ENCODE data around the gene HIRA.
A peak's percentile ranks its signal among the peaks of the same experiment; 100 is the strongest.
"Not testable (repeated sequence)": the region's sequence is repeated elsewhere in the genome, so short reads cannot be mapped to it uniquely, and the experiment has no call there.

The HIRA gene

DNA sequence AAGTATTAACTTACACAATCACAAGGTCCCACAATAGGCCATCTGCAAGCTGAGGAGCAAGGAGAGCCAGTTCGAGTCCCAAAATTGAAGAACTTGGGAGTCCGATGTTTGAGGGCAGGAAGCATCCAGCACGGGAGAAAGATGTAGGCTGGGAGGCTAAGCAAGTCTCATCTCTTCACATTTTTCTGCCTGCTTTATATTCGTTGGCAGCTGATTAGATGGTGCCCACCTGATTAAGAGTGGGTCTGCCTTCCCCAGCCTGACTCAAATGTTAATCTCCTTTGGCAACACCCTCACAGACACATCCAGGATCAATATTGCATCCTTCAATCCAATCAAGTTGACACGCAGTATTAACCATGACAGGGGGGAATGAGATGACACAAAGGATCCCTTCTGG is 101.3 kb downstream of the HIRA start:
- not testable (repeated sequence) for DNase-seq (ENCODE audit: low read depth in 2 of 2)

DNA sequence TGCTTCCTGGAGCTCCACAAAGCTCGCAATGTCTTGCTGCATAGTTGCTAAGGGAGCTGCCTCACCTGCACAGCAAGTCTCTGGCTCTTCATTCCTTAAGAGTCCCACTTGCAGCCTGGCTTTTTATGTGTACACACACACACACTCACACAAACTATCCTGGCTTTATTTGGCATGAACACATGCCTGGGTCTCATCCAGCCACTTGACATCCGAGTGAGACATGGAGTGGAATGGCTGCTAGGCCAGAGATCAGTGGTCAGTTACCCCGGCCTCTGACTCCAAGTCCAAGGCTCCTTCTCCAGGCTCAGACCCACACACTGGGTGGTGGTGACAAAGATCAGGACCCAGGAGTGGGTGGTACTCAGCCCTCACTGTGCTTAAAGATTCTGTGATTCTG is 102.1 kb downstream of the HIRA start:
- DNase-seq (ENCODE audit: low read depth in 2 of 2) = no peak

DNA sequence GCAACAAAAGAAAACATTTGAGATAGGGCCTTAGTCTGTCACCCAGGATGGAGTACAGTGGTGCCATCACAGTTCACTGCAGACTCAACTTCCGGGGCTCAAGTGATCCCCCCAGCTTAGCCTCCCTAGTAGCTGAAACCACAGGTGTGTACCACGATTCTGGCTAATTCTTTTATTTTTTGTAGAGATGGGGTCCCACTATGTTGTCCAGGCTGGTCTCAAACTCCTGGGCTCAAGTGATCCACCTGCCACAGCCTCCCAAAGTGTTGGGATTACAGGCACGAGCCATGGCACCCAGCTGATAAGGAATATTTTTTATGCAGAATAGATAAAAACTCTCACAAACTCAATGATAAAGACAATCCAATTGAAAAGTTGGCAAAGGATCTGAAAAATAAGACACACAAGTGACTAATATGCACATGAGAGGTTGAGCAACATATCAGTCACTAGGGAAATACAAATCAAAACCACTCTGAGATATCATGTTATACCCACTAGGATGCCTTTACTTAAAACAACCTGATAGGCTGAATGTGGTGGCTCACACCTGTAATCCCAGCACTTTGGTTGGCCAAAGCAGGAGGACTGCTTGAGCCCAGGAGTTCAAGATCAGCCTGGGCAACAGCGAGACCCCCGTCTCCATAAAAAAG is 106.1 kb downstream of the HIRA start:
- DNase-seq (ENCODE audit: low read depth in 2 of 2) = no peak

DNA sequence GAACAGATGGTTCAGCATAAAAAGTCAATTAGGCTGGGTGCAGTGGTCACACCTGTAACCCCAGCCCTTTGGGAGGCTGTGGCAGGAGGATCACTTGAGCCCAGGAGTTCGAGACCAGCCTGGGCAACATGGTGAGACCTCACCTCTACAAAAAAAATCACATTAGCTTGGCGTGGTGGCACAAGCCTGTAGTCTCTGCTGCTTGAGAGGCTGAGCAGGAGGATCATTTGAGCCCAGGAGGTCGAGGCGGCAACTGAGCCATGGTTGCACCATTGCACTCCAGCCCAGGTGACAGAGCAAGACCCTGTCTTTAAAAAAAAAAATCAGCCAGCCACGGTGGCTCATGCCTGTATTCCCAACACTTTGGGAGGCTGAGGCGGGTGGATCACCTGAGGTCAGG is 108.1 kb downstream of the HIRA start:
- not testable (repeated sequence) for DNase-seq (ENCODE audit: low read depth in 2 of 2)

DNA sequence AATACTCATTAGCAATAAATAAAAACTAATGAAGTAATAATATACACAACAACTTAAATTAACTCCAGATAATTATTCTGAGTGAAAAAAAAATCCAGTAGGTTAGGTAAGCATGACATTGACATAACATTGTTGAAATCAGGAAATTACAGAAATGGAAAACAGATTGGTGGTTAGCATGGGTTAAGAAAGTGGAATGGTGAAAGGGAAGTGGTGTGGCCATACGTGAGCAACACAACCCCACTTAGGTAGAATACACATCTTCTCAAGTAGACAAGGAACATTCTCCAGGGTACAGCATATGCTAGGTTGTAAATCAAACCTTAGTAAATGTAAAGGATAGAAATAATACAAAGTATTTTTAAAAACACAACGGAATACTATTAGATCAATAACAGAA is 109.8 kb downstream of the HIRA start:
- no peak for DNase-seq (ENCODE audit: low read depth in 2 of 2)

DNA sequence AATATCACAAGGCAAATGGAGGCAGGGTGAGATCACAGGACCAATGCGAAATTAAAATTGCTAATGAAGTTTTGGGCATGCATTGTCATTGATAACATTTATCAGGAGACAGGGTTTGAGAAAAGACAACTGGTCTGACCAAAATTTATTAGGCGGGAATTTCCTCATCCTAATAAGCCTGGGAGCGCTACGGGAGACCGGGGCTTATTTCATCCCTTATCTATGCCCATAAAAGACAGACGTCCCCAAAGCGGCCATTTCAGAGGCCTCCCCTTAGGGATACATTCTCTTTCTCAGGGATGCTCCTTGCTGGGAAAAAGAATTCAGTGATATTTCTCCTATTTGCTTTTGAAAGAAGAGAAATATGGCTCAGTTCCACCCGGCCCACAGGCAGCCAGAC is 111.4 kb downstream of the HIRA start:
- not testable (repeated sequence) for DNase-seq (ENCODE audit: low read depth in 2 of 2)

DNA sequence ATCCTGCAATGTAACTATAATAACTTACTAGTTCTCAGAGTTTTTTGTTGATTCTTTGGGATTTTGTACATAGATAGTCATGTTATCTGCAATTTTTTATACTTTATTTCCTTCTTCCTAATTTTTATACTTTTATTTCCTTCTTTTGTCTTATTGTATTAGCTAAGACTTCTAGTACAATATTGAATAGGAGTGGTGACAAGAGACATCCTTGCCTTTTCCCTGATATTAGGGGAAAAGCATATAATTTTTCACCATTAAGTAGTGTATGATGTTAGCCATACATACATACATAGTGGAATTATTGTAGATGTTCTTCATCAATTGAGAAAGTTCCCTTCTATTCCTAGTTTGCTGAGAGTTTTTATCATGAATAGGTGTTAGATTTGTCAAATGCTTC is 112.3 kb downstream of the HIRA start:
- DNase-seq (ENCODE audit: low read depth in 2 of 2) = no peak

DNA sequence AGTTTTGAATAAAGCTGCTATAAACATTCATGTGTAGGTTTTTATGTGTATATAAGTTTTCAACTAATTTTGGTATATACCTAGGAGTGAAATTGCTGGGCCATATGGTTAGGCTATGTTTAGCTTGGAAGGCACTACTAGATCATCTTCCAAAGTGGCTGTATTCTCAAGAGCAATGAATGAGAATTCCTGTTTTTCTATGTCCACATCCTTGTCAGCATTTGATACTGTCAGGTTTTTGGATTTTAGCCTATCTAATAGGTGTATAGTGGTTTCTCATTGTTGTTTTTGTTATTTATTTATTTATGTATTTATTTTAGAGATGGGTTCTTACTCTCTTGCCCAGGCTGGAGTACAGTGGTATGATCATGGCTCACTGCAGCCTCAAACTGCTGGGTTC is 113.7 kb downstream of the HIRA start:
- DNase-seq (ENCODE audit: low read depth in 2 of 2) = no peak

DNA sequence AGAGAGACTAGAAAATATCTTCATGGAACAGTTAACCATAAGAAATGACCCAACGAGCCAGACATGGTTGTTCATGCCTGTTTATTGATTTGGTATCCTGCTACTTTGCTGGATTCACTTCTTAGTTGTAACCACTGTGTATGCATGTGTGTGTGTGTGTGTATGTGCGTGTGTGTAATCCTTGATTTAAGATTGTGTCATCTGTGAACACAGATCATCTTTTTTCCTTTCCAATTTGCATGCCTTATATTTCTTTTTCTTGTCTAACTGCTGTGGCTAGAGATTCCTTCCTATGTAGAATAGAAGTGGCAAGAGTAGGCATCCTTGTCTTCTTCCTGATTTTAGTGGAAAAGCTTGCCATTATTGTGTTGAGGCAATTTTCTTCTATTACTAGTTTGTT is 123.7 kb downstream of the HIRA start:
- no peak for DNase-seq (ENCODE audit: low read depth in 2 of 2)

DNA sequence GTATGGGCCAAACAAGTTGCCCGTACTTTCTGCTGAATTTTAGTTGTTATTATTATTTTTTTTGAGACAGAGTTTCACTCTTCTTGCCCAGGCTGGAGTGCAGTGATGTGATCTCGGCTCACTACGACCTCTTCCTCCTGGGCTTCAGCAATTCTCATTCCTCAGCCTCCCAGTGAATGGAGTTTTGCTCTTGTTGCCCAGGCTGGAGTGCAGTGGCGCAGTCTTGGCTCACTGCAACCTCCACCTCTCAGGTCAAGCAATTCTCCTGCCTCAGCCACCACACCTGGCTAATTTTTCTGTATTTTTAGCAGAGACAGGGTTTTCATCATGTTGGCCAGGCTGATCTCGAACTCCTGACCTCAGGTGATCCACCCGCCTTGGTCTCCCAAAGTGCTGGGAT is 125.0 kb downstream of the HIRA start:
- DNase-seq (ENCODE audit: low read depth in 2 of 2) = not testable (repeated sequence)

DNA sequence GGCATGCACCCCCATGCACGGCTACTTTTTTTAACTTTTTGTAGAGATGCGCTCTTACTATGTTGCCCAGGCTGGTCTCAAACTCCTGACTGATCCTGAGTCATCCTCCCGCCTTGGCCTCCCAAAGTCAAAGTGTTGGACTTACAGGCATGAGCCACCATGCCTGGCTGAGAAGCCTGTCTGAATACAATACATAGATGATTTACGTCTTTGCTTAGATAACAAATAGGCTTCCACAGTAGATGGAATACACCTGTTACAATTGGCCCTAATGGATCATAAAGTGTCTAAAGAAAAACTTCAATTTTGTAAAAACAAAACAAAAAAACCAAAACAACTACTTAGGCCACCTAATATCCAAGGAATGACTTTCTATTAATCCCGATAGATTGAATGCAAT is 127.0 kb downstream of the HIRA start:
- DNase-seq (ENCODE audit: low read depth in 2 of 2) = no peak

DNA sequence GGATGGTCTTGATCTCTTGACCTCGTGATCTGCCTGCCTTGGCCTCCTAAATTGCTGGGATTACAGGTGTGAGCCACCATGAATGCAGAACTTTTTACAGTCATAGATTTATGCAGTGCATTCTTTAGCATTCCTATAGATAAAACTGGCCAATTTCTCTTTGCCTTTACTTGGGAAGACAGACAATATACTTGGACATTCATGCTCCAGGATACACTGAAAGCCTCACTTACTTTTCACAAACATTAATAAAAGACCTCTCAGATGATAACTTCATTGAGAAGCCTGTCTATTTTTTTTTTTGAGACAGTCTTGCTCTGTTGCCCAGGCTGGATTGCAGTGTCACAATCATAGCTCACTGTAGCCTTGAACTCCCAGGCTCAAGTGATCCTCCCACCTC is 127.7 kb downstream of the HIRA start:
- no peak for DNase-seq (ENCODE audit: low read depth in 2 of 2)

DNA sequence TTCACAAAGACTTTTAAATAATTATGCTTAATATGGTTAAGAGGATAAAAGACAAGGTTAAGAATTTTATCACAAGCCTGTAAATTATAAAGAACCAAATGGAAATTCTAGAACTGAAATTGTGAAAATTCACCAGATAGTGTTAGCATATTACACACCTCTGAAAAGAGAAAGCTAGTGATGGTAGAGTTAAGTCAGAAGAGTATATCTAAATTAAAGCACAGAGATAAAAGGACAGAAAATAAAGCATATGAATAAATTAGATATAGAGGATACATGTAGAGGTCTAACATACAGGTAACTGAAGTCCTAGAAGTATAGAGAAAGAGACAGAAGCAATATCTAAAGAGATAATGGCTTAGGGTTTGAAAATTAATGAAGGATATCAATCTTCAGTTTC is 135.8 kb downstream of the HIRA start:
- DNase-seq (ENCODE audit: low read depth in 2 of 2) = no peak

DNA sequence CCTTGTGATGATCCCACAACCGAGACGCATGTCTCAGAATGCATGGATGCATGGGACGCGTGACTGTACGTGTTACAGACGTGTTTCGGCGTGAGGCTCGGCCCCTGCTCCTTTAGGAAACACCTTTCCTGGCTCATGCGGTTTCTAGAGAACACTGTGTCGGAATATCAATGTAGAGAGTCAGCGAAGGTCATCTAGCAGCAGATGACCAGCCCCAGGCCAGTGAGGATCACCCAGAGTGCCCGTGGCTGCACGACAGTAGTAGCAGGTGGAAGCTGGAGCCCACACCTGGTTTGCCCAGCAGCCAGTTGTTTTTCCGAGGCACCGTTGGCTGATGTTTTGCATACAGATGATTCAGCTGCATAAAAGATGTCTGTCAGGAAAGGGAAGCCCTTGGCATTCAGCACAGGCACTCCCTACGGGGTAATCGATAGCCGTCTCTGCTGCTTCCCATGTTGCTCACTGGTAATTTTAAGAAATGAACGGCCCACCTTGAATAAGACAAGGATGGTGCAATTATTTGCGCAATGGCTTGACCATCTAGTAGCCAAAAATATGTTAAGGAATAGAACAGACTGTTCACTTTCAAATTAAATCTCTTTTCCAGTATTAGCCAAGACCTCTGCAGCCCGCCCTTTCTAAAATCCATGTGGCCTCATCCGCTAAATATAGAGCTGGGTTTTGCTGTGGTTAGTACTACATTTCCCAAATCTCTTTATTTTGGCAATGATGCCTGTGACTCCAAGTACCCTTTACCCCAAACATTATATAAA is 138.9 kb downstream of the HIRA start:
- no peak for DNase-seq (ENCODE audit: low read depth in 2 of 2)

DNA sequence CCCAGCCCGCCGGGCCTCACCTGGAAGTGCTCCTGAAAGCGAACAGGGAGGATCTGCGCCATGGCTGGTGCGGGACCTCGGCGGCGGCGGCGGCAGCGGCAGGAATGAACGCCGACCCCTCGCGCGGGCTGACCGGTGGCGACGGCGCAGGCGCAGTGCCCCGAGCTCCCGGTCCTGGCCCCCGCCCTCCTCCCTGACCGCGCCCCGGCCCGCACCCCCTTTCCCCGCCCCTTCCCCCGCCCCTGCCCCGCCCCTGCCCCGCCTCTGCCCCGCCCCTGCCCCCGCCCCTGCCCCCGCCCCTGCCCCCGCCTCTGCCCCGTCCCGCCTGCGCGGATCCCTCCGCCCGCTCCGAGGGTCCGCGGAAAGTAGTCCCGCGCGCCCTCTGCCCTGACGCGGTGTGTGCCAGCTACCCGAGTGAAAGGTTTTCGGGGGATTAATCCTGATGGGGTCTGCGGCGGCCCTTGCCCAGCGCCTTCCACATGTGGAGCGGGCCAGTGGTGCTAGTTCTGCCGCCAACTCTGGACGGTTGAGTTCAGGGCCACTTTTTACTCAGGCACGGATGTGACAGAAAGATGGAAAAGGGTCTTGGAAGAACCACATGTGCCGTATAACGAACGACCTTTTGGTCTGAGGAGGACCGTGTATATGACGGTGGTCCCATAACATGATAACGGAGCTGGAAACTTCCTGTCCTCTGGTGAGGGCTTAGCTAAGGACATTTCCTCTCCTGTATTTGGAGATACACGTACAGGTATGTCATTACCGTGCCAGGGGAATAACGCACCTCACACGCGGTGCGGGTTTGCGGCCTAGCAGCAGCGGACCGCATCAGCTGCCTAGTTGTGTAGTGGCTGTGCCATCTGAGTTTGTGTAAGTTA is 139.7 kb downstream of the HIRA start, which contains the start of gene CLTCL1:
TSS of gene CLTCL1 (minus strand) at position 140 of the 878 bp plus-strand sequence. CDS start at position 62, 78 bp downstream.
- DNase-seq (ENCODE audit: low read depth in 2 of 2) = peak; percentile 61 to 66

DNA sequence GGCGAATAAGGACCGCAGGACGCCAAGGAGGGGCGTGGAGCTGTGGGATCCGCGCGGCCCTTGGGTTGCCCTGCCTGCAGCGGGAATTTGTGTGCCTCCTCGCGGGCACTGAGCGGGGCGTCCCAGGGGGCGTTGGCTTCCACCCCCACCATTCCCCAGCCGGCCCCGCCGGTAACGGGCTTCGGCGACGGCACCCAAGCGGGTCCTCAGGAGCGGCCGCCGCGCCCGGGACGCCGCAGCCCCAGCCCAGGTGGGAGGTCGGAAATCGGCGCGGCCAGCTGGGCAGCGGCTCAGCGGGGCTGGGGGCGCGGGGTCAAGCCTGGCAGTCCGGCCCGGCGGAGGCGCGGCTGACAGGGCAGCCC is 140.3 kb downstream of the HIRA start:
- DNase-seq (ENCODE audit: low read depth in 2 of 2) = peak; percentile 8 to 20

DNA sequence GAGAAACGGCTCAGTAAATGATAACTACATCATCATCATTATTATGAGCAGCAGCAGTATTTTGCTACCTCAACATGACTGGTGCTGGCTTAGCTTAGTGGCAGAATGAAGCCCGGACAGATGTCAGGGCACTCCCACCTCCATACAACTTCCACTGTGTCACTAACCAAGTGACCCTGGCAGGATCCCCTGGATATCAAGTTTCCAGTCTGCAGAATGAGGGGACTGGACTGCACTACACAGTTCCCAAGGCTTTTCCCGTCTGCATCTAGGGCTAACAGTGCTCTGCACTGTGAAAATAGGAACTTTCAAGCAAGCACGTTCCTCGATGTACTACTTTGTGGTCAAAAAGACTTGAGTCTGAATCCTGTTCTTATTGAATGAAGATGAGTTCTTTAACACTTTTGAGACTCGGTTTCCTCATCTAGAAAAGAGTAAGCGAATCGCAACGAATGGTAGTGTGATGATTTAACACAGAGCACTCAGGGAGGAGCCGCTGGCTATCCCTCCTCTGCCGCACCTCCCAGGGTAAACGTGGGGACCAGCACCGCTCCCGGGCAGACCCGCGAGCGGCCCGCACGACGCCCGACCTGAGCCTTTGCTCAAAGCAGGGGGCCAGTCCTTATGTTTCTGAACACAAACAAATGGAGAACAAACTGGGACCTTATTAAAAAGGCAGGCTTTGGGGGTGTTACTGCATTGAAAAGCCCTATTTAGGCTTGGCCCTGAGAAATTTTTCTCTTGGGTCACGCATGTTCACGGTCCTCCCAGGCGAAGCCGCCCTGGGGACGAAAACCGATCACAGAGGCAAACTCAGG is 140.9 kb downstream of the HIRA start:
- no peak for DNase-seq (ENCODE audit: low read depth in 2 of 2)

DNA sequence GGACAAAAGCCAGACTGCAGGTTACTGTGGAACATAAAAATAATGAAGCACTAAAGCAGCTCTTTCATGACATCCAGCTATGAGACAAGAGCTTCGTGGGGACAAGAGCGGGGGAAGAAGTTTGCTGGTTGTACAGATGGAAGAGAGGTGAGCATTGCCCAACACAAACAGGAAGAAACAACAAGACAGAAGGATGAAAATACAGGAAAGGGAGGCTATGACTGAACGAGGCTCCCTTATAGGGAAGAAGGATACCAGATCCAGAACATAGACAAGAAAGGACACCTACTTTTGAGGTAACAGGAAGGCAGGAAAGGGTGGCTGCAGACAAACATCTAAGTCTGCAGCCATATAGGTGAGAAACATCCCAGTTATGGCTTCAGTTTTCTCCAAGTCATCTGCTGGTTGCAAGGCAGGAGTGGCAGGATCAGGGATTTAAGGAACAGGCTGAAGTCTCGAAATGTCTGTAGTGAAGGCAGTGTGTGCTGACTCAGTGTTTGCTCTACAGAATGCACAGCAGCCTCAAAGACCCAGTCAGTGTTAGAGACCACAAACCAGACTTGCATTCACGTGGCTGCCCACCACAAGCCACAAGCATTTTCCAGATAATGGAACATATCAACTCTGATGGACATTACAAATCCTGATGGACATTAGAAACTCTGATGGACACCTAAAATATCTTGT is 141.9 kb downstream of the HIRA start:
- DNase-seq (ENCODE audit: low read depth in 2 of 2) = no peak

DNA sequence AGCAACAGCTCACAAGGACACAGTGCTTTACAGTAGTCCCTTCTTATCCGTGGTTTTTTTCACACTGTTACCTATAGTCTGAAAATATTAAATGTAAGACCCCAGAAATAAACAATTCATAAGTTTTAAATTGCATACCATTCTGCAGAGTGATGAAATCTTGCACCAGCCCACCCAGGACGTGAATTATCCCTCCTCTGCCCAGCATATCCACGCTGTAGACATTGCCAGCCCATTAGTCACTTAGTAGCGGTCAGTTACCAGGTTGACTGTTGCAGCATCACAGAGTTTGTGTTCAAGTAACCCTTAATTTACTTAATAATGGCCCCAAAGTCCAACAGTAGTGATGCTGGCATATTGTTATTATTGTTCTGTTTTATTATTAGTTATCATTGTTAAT is 143.6 kb downstream of the HIRA start:
- DNase-seq (ENCODE audit: low read depth in 2 of 2) = no peak

DNA sequence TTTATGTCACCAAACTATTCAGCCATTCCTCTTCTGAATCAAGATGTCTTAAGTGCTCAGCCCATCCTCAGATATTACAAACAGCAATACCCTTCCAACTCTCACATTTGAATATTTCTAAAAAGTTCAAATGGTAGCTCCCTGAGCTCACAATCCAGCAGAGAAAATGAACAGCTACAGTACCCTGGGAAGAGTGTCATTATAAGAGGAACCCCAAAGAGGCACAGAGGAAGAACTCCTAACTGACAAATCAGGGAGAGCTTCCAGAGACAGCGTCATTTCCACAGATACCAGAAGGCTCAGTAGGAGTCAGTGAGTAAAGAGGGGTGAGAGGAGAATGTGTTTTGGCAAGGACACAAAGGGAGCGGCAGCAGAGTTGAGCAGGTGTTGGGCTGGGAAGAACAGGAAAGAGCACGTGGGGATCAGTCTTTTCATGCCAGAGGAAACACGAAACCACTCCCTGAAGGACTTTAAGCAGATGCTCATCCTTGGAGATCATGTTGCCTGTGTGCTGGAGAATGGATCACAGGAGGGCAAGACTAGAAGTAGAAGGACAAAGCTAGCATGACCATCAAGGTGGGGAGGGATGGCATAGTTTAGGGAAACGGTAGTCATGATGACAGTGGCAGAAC is 144.3 kb downstream of the HIRA start:
- no peak for DNase-seq (ENCODE audit: low read depth in 2 of 2)

DNA sequence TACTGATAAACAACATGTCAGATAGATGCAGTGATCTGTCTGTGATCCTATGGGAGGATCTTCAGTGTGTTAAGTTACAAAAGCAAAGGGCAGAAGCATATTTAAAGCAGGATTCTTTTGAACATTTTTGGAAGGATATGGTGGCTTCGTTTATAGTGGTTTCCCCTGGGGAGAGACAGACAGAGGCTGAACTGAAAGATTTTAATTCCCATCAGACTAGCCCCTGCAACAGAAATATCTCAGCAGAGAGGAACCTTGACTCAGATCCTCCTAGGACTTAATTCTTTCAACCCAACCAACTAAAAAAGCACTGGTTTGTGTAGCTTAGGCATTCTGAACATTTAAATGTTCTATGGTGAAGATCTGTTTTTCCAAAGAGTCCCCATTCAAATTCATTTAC is 145.7 kb downstream of the HIRA start:
- DNase-seq (ENCODE audit: low read depth in 2 of 2) = no peak
